AG09319 (cell line): ENCODE results near the gene MMP24.

Experiments used
- DNase-seq: peaks from one replicate; pipeline ENCODE4 v3.0.0-alpha.2; 2010; ENCODE audit warnings: low read depth; ENCODE audit errors: extremely low read depth
- TF ChIP-seq, protein P1 (sequence below): IDR thresholded peaks from 2 replicates; pipeline ENCODE4 v1.5.1; 2011; ENCODE audit warnings: low read depth, mild to moderate bottlenecking, inconsistent platforms, low read length, moderate library complexity

MMP24 gene

GRCh38 chr20:35207950-35208611 is 18.4 kb upstream of the MMP24 start:
- TF ChIP-seq, protein P1, sequence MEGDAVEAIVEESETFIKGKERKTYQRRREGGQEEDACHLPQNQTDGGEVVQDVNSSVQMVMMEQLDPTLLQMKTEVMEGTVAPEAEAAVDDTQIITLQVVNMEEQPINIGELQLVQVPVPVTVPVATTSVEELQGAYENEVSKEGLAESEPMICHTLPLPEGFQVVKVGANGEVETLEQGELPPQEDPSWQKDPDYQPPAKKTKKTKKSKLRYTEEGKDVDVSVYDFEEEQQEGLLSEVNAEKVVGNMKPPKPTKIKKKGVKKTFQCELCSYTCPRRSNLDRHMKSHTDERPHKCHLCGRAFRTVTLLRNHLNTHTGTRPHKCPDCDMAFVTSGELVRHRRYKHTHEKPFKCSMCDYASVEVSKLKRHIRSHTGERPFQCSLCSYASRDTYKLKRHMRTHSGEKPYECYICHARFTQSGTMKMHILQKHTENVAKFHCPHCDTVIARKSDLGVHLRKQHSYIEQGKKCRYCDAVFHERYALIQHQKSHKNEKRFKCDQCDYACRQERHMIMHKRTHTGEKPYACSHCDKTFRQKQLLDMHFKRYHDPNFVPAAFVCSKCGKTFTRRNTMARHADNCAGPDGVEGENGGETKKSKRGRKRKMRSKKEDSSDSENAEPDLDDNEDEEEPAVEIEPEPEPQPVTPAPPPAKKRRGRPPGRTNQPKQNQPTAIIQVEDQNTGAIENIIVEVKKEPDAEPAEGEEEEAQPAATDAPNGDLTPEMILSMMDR: peak; percentile 74
- peak; percentile 61 for DNase-seq

DNA sequence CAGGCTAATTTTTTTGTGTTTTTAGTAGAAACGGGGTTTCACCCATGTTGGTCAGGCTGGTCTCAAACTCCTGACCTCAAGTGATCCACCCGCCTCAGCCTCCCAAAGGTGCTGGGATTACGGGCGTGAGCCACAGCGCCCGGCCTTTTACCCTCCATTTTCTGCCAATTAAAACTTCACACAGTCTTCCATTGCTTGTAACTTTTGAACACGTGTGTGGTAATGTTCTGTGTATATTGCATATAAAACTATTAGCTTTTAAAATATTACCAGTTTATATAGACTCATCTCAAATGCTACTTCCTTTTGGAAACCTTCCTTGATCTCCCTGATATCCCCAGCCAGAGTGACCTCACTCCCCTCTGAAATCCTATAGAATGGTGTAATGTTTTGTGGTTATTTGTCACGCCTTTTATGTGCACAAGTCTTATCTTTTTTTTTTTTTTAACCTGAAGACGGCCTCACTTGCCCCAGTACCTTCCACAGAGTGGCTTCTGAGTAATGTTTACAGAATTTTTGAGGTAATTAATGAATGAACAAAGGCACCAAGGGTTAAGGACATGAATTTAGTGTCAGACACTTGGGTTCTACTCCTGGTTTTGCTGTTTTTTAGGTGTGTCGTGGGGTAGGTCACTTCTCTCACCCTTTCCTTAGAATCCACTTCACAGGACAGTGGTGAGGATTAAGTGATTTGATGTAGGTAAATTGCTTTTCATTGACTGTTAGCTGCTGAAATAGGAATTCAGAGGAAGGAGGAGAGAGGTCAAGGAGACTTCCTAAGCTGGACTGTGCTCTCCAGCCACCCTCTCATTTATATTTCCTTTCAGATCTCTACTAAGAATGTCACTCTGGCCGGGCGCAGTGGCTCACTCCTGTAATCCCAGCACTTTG is 11.2 kb upstream of the MMP24 start:
- DNase-seq: no peak
- TF ChIP-seq, protein P1: no peak

GRCh38 chr20:35216541-35216940 is 9.9 kb upstream of the MMP24 start:
- TF ChIP-seq, protein P1: no peak
- no peak for DNase-seq

DNA sequence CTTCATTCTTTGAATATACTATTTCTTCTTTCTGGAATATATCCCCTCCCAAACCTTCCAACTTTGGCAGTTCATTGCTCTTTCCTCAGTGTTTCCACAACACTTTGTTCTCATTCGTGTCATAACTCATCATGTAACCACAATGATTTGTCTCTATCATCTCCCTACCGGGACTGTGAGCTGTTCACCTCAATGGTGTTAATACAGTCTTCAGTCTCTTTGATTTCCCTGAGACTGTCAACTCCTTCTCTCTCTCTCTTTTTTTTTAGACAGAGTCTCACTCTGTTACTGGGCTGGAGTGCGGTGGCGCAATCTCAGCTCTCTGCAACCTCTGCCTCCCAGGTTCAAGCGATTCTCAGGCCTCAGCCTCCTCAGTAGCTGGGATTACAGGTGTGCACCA is 2.5 kb upstream of the MMP24 start:
- TF ChIP-seq, protein P1: no peak
- DNase-seq: no peak

DNA sequence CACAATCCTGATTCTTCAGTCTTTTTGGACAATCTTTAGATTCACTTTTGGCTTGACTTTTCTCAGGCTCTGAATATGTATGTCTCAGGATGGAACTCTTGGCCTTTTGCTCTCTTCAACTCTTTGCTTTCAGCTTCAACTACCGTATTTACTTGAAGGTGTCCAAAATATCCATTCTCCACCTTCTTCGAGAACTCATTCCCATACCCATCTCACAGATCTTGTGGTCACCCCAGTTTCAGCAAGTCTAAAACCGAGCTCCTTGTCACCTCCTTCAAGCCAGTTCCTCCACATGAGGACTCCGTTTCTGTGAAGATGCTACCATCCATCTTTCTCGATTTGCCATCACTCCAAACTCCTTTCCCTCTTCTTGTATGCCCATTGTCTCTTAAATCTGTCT is 2.0 kb upstream of the MMP24 start:
- DNase-seq: no peak
- TF ChIP-seq, protein P1: no peak

GRCh38 chr20:35225319-35226125 is 968 bp upstream of the MMP24 start:
- no peak for DNase-seq
- TF ChIP-seq, protein P1: no peak
